H1 (cell line): ENCODE results near the gene FAM171A1. TPM values are rescaled to one million over a fixed set of nuclear protein-coding genes. Genes with fewer than 3 reads are reported as not detected.

Experiments used
- CTCF ChIA-PET: fragments of 300-600 bp; sonication (Branson Sonifier 250); formaldehyde crosslinking; loops from one replicate; lab custom pipeline; 2021; ENCODE audit not compliant: partially characterized antibody; lab: Charles Lee
- POLR2A ChIA-PET: fragments of 300-600 bp; sonication (Branson Sonifier 250); formaldehyde crosslinking; loops from one replicate; lab custom pipeline; 2021; ENCODE audit warnings: inconsistent platforms; ENCODE audit not compliant: partially characterized antibody; lab: Charles Lee
- DNase-seq, 2 experiments: peaks; one replicate each; pipeline versions ENCODE4 v3.0.0 to v3.0.0-alpha.2; 2010 to 2022; ENCODE audit warnings: low spot score in 2 of 2, low read depth in 1 of 2, mixed read lengths in 1 of 2
- FAIRE-seq: peaks from 2 replicates; lab custom pipeline; 2011; peaks lifted over from hg19 to GRCh38; lab: Jason Lieb, UNC
- H2AFZ ChIP-seq: 2 replicates; pipeline ENCODE4 v1.8.1; 2012; ENCODE audit warnings: low read length, inconsistent platforms
- H2AK5ac ChIP-seq: 2 replicates; pipeline ENCODE4 v1.6.1; 2013; ENCODE audit warnings: low read depth, low read length
- H2BK120ac ChIP-seq: replicated peaks from 2 replicates; pipeline ENCODE3; 2013; ENCODE audit warnings: low read depth, low read length, inconsistent platforms
- H2BK12ac ChIP-seq: 2 replicates; pipeline ENCODE4 v1.6.1; 2013; ENCODE audit warnings: low read depth, low read length
- H2BK15ac ChIP-seq: 2 replicates; pipeline ENCODE4 v1.6.1; 2013; ENCODE audit warnings: low read length
- H2BK20ac ChIP-seq: 2 replicates; pipeline ENCODE4 v1.6.1; 2013; ENCODE audit warnings: low read length
- H2BK5ac ChIP-seq: 2 replicates; pipeline ENCODE4 v1.6.1; 2013; ENCODE audit warnings: low read depth, low read length
- H3K14ac ChIP-seq: 2 replicates; pipeline ENCODE4 v1.6.1; 2013; ENCODE audit warnings: inconsistent platforms; ENCODE audit not compliant: insufficient read length
- H3K18ac ChIP-seq: 2 replicates; pipeline ENCODE4 v1.6.1; 2013; ENCODE audit warnings: low read length; ENCODE audit errors: extremely low read depth
- H3K23ac ChIP-seq: 2 replicates; pipeline ENCODE4 v1.6.1; 2013; ENCODE audit warnings: inconsistent platforms; ENCODE audit not compliant: insufficient read length
- H3K23me2 ChIP-seq: 2 replicates; pipeline ENCODE4 v1.6.1; 2013; ENCODE audit warnings: low read depth, low read length
- H3K27ac ChIP-seq: 2 replicates; pipeline ENCODE4 v1.6.1; 2011; ENCODE audit warnings: low read depth, low read length, inconsistent platforms
- H3K27me3 ChIP-seq, 4 experiments: replicated peaks in 1 of 4; 1 replicate in 1 of 4; 2 replicates in 3 of 4; pipeline versions ENCODE4 v1.6.1 to v1.8.1; 2011 to 2013; ENCODE audit warnings: low read length in 3 of 4, mild to moderate bottlenecking in 3 of 4, inconsistent platforms in 2 of 4, mixed read lengths in 2 of 4, moderate library complexity in 1 of 4; ENCODE audit not compliant: control insufficient read depth in 3 of 4, insufficient read depth in 3 of 4; ENCODE audit errors: extremely low read depth in 1 of 4
- H3K36me3 ChIP-seq, 4 experiments: 2 replicates each; pipeline versions ENCODE4 v1.6.1 to v1.8.1; 2011 to 2013; ENCODE audit warnings: mild to moderate bottlenecking in 4 of 4, low read length in 3 of 4, moderate library complexity in 2 of 4, control low read depth in 1 of 4, inconsistent platforms in 1 of 4; ENCODE audit not compliant: insufficient read depth in 4 of 4, control insufficient read depth in 2 of 4
- H3K4ac ChIP-seq: replicated peaks from 2 replicates; pipeline ENCODE3; 2013; ENCODE audit warnings: low read length, low read depth, mixed read lengths, inconsistent platforms; ENCODE audit not compliant: insufficient read length
- H3K4me1 ChIP-seq, 4 experiments: replicated peaks in 1 of 4; 1 replicate in 1 of 4; 2 replicates in 3 of 4; pipeline versions ENCODE4 v1.6.1 to v1.8.1; 2011 to 2013; ENCODE audit warnings: low read length in 3 of 4, inconsistent platforms in 2 of 4, mixed read lengths in 1 of 4; ENCODE audit not compliant: insufficient read depth in 4 of 4, control insufficient read depth in 3 of 4
- H3K4me2 ChIP-seq, 2 experiments: 2 replicates each; pipeline versions ENCODE4 v1.6.1 to v1.8.1; 2011 to 2013; ENCODE audit warnings: low read depth in 2 of 2, low read length in 2 of 2, control low read depth in 1 of 2, inconsistent platforms in 1 of 2, mild to moderate bottlenecking in 1 of 2; ENCODE audit not compliant: insufficient read depth in 1 of 2
- H3K4me3 ChIP-seq, 4 experiments: fragments of 200-600, 300-600 bp in 1 of 4; sonication (generic), shearing (Covaris generic), sonication (Bioruptor Twin) in 1 of 4; 2 replicates each; pipeline versions ENCODE4 v1.5.1 to v1.8.1; 2011 to 2016; ENCODE audit warnings: low read length in 4 of 4, low read depth in 3 of 4, control low read depth in 2 of 4, inconsistent platforms in 2 of 4, mild to moderate bottlenecking in 2 of 4, mixed read lengths in 1 of 4, moderate library complexity in 1 of 4; ENCODE audit not compliant: insufficient read depth in 2 of 4; ENCODE audit errors: extremely low read depth in 1 of 4
- H3K56ac ChIP-seq: replicated peaks from 2 replicates; pipeline ENCODE3; 2013; ENCODE audit warnings: low read depth, mild to moderate bottlenecking, mixed read lengths, low read length, inconsistent platforms; ENCODE audit not compliant: insufficient read length
- H3K79me1 ChIP-seq: 2 replicates; pipeline ENCODE4 v1.6.1; 2013; ENCODE audit warnings: low read depth, low read length, control low read depth
- H3K79me2 ChIP-seq, 2 experiments: 2 replicates each; pipeline versions ENCODE4 v1.6.1 to v1.8.1; 2012 to 2013; ENCODE audit warnings: low read length in 2 of 2, mild to moderate bottlenecking in 2 of 2, inconsistent platforms in 1 of 2; ENCODE audit not compliant: insufficient read depth in 2 of 2, control insufficient read depth in 1 of 2
- H3K9ac ChIP-seq, 4 experiments: replicated peaks in 1 of 4; 1 replicate in 1 of 4; 2 replicates in 3 of 4; pipeline versions ENCODE4 v1.6.1 to v1.8.1; 2011 to 2013; ENCODE audit warnings: low read depth in 3 of 4, low read length in 3 of 4, control low read depth in 2 of 4, mild to moderate bottlenecking in 2 of 4, moderate library complexity in 2 of 4, inconsistent platforms in 1 of 4; ENCODE audit errors: extremely low read depth in 1 of 4
- H3K9me3 ChIP-seq, 2 experiments: 2 replicates each; pipeline versions ENCODE4 v1.6.1 to v1.8.1; 2012 to 2013; ENCODE audit warnings: mild to moderate bottlenecking in 2 of 2, moderate library complexity in 2 of 2, control low read depth in 1 of 2, inconsistent platforms in 1 of 2, low read depth in 1 of 2, low read length in 1 of 2, mixed read lengths in 1 of 2; ENCODE audit not compliant: insufficient read depth in 2 of 2
- H4K20me1 ChIP-seq, 2 experiments: replicated peaks in 1 of 2; 2 replicates each; pipeline versions ENCODE3 to v1.8.1; 2011 to 2013; ENCODE audit warnings: inconsistent platforms in 2 of 2, low read length in 2 of 2, mild to moderate bottlenecking in 1 of 2; ENCODE audit not compliant: insufficient read depth in 2 of 2, control insufficient read depth in 1 of 2
- H4K5ac ChIP-seq: 2 replicates; pipeline ENCODE4 v1.6.1; 2013; ENCODE audit warnings: low read length, low read depth, mixed read lengths, inconsistent platforms; ENCODE audit not compliant: insufficient read length
- H4K8ac ChIP-seq: 2 replicates; pipeline ENCODE4 v1.8.0; 2013; ENCODE audit warnings: mild to moderate bottlenecking, moderate library complexity, low read length, inconsistent platforms; ENCODE audit not compliant: insufficient read depth; ENCODE audit errors: extremely low read depth
- H4K91ac ChIP-seq: replicated peaks from 2 replicates; pipeline ENCODE3; 2013; ENCODE audit warnings: low read length, mixed read lengths, inconsistent platforms; ENCODE audit not compliant: insufficient read length
- BACH1 ChIP-seq: IDR thresholded peaks from 2 replicates; pipeline ENCODE4 v1.6.1; 2012; ENCODE audit warnings: low read length, improper control_type of control experiment
- BCL11A ChIP-seq, 2 experiments: IDR thresholded peaks; one replicate each; pipeline ENCODE4 v1.6.1; 2011; ENCODE audit warnings: low read depth in 2 of 2, low read length in 2 of 2, mild to moderate bottlenecking in 2 of 2
- CTBP2 ChIP-seq: IDR thresholded peaks from 2 replicates; pipeline ENCODE4 v1.7.0; 2011; ENCODE audit warnings: borderline replicate concordance, mild to moderate bottlenecking, moderate library complexity, mixed read lengths, low read length; ENCODE audit not compliant: insufficient read depth, insufficient read length
- E2F6 ChIP-seq: IDR thresholded peaks from 2 replicates; pipeline ENCODE4 v1.6.1; 2012; ENCODE audit warnings: inconsistent platforms
- EGR1 ChIP-seq: IDR thresholded peaks from 2 replicates; pipeline ENCODE4 v1.6.1; 2011; ENCODE audit warnings: low read depth, low read length, borderline replicate concordance
- KDM1A ChIP-seq: fragments of 200-600, 300-600 bp; sonication (generic); IDR thresholded peaks from 2 replicates; pipeline ENCODE4 v1.7.1; 2016; ENCODE audit warnings: mild to moderate bottlenecking, low read length, borderline replicate concordance
- MAX ChIP-seq: IDR thresholded peaks from 2 replicates; pipeline ENCODE4 v1.6.1; 2012; ENCODE audit warnings: inconsistent platforms
- RXRA ChIP-seq: IDR thresholded peaks from 2 replicates; pipeline ENCODE4 v1.6.1; 2011; ENCODE audit warnings: low read depth, mild to moderate bottlenecking, low read length, moderate library complexity; ENCODE audit not compliant: insufficient read depth
- SAP30 ChIP-seq: fragments of 300-600 bp; sonication (generic); IDR thresholded peaks from 2 replicates; pipeline ENCODE4 v1.7.1; 2012; ENCODE audit warnings: low read length, moderate library complexity, mild to moderate bottlenecking, inconsistent platforms; ENCODE audit not compliant: insufficient read depth, insufficient replicate concordance
- SIN3A ChIP-seq, 2 experiments: IDR thresholded peaks in 1 of 2; conservative IDR thresholded peaks in 1 of 2; 2 replicates each; pipeline ENCODE4 v1.6.1; 2011 to 2012; ENCODE audit warnings: low read length in 2 of 2, improper control_type of control experiment in 1 of 2, low read depth in 1 of 2, mild to moderate bottlenecking in 1 of 2
- SP1 ChIP-seq: IDR thresholded peaks from 2 replicates; pipeline ENCODE4 v1.6.1; 2011; ENCODE audit warnings: low read depth, low read length
- TAF1 ChIP-seq: IDR thresholded peaks from 2 replicates; pipeline ENCODE4 v1.6.1; 2011; ENCODE audit warnings: mild to moderate bottlenecking, low read depth, low read length
- TCF12 ChIP-seq: IDR thresholded peaks from 2 replicates; pipeline ENCODE4 v1.6.1; 2011; ENCODE audit warnings: low read depth, mild to moderate bottlenecking, low read length
- TEAD4 ChIP-seq: IDR thresholded peaks from 2 replicates; pipeline ENCODE4 v1.6.1; 2012; ENCODE audit warnings: low read depth, low read length, inconsistent platforms, mixed read lengths
- WGBS, 2 experiments: shearing (Covaris generic) in 1 of 2; methylation state at CpG; one replicate each; pipeline versions ENCODE4 v1.1.6 to v1.1.7; 2013 to 2015; ENCODE audit warnings: low lambda C conversion rate in 2 of 2, mixed read lengths in 2 of 2, inconsistent platforms in 1 of 2, low coverage in 1 of 2, missing lambda C conversion rate in 1 of 2; ENCODE audit not compliant: insufficient replicate concordance in 2 of 2, insufficient coverage in 1 of 2, insufficient read length in 1 of 2; ENCODE audit errors: extremely low coverage in 1 of 2, missing lambda C conversion rate in 1 of 2; 5-methylcytosine and 5-hydroxymethylcytosine counted together
- polyA plus RNA-seq, 7 experiments: library from polyadenylated mRNA; depleted of rRNA in 3 of 7; stranded (reverse) in 5 of 7; unstranded in 2 of 7; fragments of >200 nt in 5 of 7; fragments of 200-250 nt in 2 of 7; gene quantifications; 1 replicate in 5 of 7; 2 replicates in 1 of 7; 4 replicates in 1 of 7; pipeline versions ENCODE4 v1.2.1 to v1.2.3, GENCODE V29; 2011 to 2013; ENCODE audit warnings: missing spikeins in 2 of 7, mixed read lengths in 2 of 7
- total RNA-seq: library from RNA; stranded (reverse); fragmentation: NEBNext Ultra II Directional; extraction: Animal tissue kit (Norgen Biotek cat#: 25700); gene quantifications from 2 replicates; pipeline ENCODE4 v1.2.1, GENCODE V29; 2021

Gene FAM171A1
- total and polyA plus RNA-seq, 2 of the 8 experiments (the other 6 are each of a cell fraction or from before 2014, with no cell fraction given) = 26.6 to 42.1 TPM

DNA sequence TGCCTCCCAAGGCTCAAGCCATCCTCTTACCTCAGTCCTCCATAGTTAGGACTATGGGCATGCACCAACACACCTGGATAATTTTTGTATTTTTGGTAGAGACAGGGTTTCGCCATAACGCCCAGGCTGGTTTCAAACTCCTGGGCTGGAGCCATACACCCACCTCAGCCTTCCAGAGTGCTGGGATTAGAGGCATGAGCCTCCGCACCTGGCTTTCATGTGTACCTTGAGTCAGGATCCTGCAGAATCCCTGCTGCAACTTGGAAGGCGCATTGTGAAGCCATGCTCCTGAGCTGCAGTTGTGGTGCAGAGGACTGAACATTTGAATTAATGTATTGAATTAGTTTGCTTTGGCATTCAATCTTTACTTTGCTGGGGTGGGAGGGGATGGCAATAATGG lies 173.2 kb downstream of the FAM171A1 start:
- Histone ChIP-seq H4K20me1 (no peaks in the 10 kb centered on the region), H4K91ac (no peak overlapping the region), H2AFZ (no peak overlapping the region), H3K56ac (no peak overlapping the region), H3K79me2 (no peaks in the 10 kb centered on the region), H2BK20ac (no peak overlapping the region), H3K23me2 (no peaks in the 10 kb centered on the region), H3K4me2 (no peak overlapping the region), H4K8ac (no peak overlapping the region), H2BK12ac (0 out of 2 replicates have a peak overlapping the region, but pooled peaks have one; percentile 50), H3K9ac (no peak overlapping the region), H2AK5ac (no peak overlapping the region), H3K79me1 (no peaks in the 10 kb centered on the region), H3K4ac (no peak overlapping the region), H3K4me3 (no peak overlapping the region), H2BK5ac (no peak overlapping the region), H2BK15ac (no peak overlapping the region), H3K9me3 (no peaks in the 10 kb centered on the region), H3K27ac (no peak overlapping the region), H3K36me3 (no peaks in the 10 kb centered on the region), H3K23ac (no peak overlapping the region), H3K4me1 (peaks cover 0 to 8% (median 2%) of the 10 kb centered on the region in 4 experiments; a peak in 2 of 7 replicates), H3K27me3 (no peaks in the 10 kb centered on the region), H4K5ac (no peak overlapping the region), H3K18ac (no peak overlapping the region), H2BK120ac (no peak overlapping the region), H3K14ac (no peak overlapping the region)
- no peak for DNase-seq
- FAIRE-seq = no peak
- whole genome bisulfite sequencing, 2 experiments = 91% methylated on average over 4 of the region's 4 CpGs; no CpG with 5 or more reads in 1 of the 2 experiments
- ChIA-PET POLR2A (no interaction called here), CTCF (interaction anchor here (0.6 to 1.4 kb wide), 2 partner anchors 13 to 26 kb away, joined by 3 to 5 read pairs; no protein-coding TSS in a partner anchor)
- TF ChIP-seq TCF12 (no peak), CTBP2 (no peak), SAP30 (no peak), RXRA (no peak), BCL11A (IDR thresholded peaks at IDR 0.05; ENCODE audit: low read depth in 2 of 2, low read length in 2 of 2) (no peak), BACH1 (no peak), E2F6 (no peak), SP1 (no peak), TAF1 (no peak), EGR1 (no peak), KDM1A (no peak), SIN3A (conservative IDR thresholded peaks at IDR 0.05 in 1 of 2, IDR thresholded peaks at IDR 0.05 in 1 of 2; ENCODE audit: low read depth in 1 of 2, low read length in 2 of 2) (no peak), MAX (no peak), TEAD4 (no peak)
